SK-N-SH (cell line): ENCODE results near the gene EIF1AY.

Experiments
- CHD2 ChIP-seq: fragments of 150-350 bp; IDR thresholded peaks from 2 replicates; pipeline ENCODE4 v1.6.1; 2018; ENCODE audit warnings: low read length; ENCODE audit not compliant: partially characterized antibody
- CTCF ChIP-seq: fragments of 200-600 bp; sonication (generic); IDR thresholded peaks from 2 replicates; pipeline ENCODE4 v1.6.1; 2017; ENCODE audit warnings: antibody characterized with exemption, mild to moderate bottlenecking, moderate library complexity
- EP300 ChIP-seq, 2 experiments: IDR thresholded peaks; 2 replicates each; pipeline versions ENCODE4 v1.4.0 to v1.6.1; 2012; ENCODE audit warnings: borderline replicate concordance in 1 of 2, low read depth in 1 of 2, low read length in 1 of 2
- EZH2phosphoT487 ChIP-seq: fragments of 200-600 bp; sonication (generic); IDR thresholded peaks from 2 replicates; pipeline ENCODE4 v1.6.1; 2017; ENCODE audit warnings: low read depth, mixed run types, mild to moderate bottlenecking, antibody characterized with exemption, moderate library complexity, borderline replicate concordance
- FOXM1 ChIP-seq: IDR thresholded peaks from 2 replicates; pipeline ENCODE4 v1.4.0; 2012; ENCODE audit warnings: low read depth, mild to moderate bottlenecking
- MEF2A ChIP-seq: IDR thresholded peaks from 2 replicates; pipeline ENCODE4 v1.4.0; 2012; ENCODE audit warnings: low read depth, borderline replicate concordance
- POLR2AphosphoS5 ChIP-seq: IDR thresholded peaks from 2 replicates; pipeline ENCODE4 v1.6.1; 2012; ENCODE audit warnings: low read depth, low read length
- RAD21 ChIP-seq: IDR thresholded peaks from 2 replicates; pipeline ENCODE4 v1.6.1; 2012; ENCODE audit warnings: mild to moderate bottlenecking, low read length
- RXRA ChIP-seq: IDR thresholded peaks from 2 replicates; pipeline ENCODE4 v1.4.0; 2012; ENCODE audit warnings: low read depth, mild to moderate bottlenecking, borderline replicate concordance
- SIN3A ChIP-seq: IDR thresholded peaks from 2 replicates; pipeline ENCODE4 v1.6.1; 2012; ENCODE audit warnings: low read depth, mild to moderate bottlenecking, low read length, moderate library complexity, borderline replicate concordance
- SMC3 ChIP-seq: IDR thresholded peaks from 2 replicates; pipeline ENCODE4 v1.6.1; 2012; ENCODE audit warnings: low read depth, low read length, improper control_type of control experiment
- TAF1 ChIP-seq: IDR thresholded peaks from 2 replicates; pipeline ENCODE4 v1.6.1; 2012; ENCODE audit warnings: low read depth, mild to moderate bottlenecking, low read length, moderate library complexity, borderline replicate concordance
- USF2 ChIP-seq: fragments of 150-350 bp; IDR thresholded peaks from 2 replicates; pipeline ENCODE4 v1.6.1; 2017; ENCODE audit warnings: antibody characterized with exemption, low read length, low read depth, borderline replicate concordance

DNA sequence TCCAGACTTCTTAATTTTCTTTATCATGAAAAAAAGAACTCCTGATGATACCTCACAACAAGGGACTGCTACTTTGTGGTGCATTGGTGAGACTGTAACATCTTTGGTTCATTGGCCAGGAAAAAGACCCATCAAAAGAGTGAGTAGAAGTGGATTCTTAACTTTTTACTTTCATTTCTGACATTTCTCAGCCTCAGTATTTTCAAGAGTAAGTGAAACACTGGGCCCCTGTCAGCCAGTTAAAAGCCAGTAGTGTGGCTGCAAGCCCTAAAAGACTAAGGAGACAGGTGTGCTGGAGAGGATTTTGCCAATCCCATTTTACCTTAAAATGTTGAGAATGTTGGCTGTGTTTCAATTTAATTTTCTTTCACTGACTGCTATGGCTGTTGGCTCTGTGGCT is 36.6 kb upstream of the EIF1AY start:
- no peak for TF ChIP-seq CTCF
- no peak for TF ChIP-seq TAF1
- no peak for TF ChIP-seq RAD21
- no peak for TF ChIP-seq POLR2AphosphoS5
- no peak for TF ChIP-seq RXRA
- no peak for TF ChIP-seq EZH2phosphoT487
- TF ChIP-seq SIN3A = no peak
- TF ChIP-seq MEF2A = no peak
- TF ChIP-seq SMC3 = no peak
- TF ChIP-seq EP300 (IDR thresholded peaks at IDR 0.05; ENCODE audit: borderline replicate concordance in 1 of 2, low read depth in 1 of 2, low read length in 1 of 2) = no peak
- no peak for TF ChIP-seq USF2
- TF ChIP-seq FOXM1 = no peak
- TF ChIP-seq CHD2 = no peak
